CMK (cell line): Measurements from ENCODE around the gene FAM83F.

Experiments
- DNase-seq: peaks from one replicate; pipeline ENCODE4 v3.0.0-alpha.2; 2010; ENCODE audit warnings: low read depth

FAM83F gene

DNA sequence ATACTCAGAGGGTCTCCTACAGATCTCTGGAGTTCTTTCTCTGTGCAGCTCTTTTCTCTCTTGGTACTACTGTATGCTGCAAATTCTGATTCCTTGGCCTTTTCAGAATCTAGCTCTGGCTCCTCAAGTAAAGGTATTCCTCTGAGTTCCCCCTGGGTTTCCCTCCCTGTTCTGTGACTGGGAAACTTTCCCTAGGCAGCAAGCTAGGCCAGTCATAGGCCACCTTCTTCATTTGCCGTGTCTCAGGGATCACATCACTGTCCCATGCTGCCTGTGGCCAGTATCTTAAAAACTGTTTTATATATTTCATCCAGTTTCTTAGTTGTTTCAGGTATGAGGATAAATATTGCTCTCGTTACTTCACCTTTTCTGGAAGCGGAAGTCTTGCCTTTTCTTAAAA lies 71.2 kb downstream of the FAM83F start:
- no peak for DNase-seq

GRCh38 chr22:40067639-40068038 lies 72.9 kb downstream of the FAM83F start:
- DNase-seq = no peak

DNA sequence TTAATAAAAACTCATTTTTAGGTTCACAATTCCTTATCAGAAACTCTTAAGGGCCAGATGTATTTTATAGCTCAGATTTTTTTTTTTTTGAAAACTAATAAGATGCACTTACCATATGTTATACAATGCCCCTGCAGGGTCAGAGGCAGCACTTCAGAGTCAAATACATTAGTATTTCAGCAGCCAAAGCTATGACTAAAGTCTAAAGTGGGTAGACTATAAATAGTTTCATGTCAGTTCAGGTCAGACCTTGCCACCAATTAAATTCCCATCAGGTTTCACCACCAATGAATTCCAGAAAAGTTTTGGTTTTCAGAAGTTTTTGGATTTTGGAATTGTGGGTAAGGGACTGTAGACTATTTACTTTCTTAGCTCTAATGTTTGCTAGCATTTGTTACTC lies 75.9 kb downstream of the FAM83F start:
- DNase-seq = no peak

- DNase-seq = no peak
Measured at GRCh38 chr22:40071720-40072119, 77.0 kb downstream of the FAM83F start.

DNA sequence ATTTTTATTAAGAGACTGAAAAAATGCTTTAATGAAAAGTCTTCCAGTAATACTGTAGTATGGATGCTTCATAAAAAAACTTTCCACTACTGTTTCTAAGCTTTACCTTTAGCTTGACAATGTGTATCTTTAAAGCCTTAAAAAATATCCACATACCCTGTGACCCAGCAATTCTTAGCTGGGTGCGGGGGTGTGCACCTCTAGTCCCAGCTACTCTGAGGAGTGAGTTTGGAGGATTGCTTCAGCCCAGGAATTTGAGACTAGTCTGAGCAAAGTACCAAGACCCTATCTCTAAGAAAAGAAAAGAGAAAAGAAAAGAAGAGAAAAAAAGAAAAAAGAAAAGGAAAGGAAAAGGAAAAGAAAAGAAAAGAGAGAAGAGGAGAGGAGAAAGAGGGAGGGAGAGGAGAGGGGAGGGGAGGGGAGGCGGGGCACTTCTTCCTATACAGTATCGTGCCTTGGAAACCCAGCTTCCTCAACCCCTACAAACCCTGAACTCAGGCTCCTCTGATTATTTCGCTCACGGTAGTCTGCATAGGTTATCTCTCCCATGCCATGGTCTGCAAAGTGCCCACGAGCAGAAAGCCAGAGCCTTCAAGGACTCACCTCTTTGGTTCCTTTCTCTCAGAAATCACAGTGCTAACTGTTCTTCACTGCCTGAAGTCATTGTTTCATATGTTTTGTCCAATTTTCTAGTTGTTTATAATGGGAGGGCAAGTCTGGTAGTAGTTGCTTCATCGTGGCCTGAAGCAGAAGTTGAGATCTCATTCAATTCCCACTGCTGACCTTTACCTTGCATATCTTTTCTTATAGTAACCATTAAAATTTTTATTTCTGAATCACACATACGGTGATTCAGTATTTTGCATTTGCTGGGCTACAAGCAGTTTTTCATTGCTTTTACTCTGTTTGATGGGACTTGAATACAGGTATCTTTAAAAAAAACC lies 82.2 kb downstream of the FAM83F start:
- DNase-seq = no peak

- no peak for DNase-seq
Measured at GRCh38 chr22:40077646-40078016, 82.9 kb downstream of the FAM83F start.

DNA sequence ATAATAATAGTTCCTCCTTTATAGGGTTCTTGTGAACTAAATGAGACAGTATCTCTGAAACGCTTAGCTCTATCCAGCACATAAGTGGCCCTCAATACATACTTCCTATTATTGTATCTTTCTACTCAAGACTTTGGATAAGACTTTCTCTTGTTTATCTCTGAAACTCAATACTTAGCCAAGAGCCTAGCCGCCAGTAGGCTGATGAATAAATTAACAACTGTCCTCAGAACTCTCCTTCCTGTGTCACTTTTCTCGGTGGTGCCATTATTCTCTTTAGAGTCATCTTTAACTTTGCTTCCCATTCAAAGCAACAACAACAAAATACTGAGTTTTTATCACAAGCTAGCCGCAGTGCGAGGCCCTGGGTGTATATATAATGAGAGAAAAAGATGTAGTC lies 86.9 kb downstream of the FAM83F start:
- no peak for DNase-seq

DNA sequence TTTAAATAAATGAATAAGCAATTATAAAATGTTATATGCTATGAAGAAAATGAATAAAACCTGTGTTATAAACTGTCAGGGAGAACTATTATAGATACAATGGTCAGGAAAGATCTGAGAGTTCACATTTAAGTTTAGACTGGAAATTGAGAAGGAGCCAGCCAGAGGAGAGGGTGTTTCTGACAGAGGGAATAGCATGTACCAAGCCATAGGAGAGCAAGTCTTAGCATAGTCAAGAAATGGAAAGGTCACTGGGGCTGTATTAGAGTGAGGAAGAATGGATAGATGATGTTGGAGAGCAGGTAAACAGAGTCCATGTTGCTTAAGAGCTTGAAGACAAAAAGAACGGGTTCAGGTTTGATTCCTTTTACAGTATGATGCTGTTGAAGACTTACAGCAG lies 87.4 kb downstream of the FAM83F start:
- DNase-seq = no peak

DNA sequence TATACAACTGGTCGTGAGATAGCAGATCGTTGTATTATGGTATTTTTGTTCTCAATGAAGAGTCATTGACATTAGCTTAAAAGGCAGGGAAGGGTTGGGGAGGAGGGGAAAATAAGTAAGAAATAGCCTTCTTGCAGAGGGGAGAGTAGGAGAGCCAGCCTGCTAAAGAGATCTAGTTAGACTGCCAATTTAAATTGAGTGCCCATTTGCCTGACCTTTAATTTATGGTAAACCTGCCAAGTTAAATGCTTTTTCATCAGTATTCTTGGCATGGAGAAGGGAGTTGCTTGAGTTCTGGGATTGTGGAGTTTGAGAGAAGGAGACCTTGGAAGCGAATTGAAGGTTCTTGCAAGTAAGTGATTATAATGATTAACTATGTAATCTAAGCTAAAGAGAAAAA lies 89.0 kb downstream of the FAM83F start:
- DNase-seq = no peak

GRCh38 chr22:40084246-40084645 lies 89.5 kb downstream of the FAM83F start:
- DNase-seq = no peak

DNA sequence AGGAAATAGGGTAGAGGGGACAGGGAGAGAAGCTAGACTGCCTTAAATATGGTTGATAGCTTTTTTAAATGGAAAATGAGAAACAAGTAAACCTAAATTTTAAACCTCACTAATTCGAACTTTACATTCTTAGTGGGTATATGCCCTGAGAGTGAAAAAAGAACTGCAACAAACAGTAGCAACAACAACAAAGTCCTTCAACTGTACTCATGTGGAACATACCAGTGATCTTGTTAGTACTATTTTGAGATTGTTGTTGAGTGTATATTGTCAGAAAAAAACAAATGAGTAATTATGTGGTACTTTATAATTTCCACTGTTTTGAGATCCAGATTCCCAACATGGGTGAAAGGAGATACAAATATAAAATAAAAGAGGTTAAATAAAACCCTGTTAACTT lies 94.1 kb downstream of the FAM83F start:
- no peak for DNase-seq
